NCI-H2081 (cell line): Measurements from ENCODE around the gene TXNRD1.
A peak's percentile ranks its signal among the peaks of the same experiment; 100 is the strongest.
"Not testable (repeated sequence)": the region's sequence is repeated elsewhere in the genome, so short reads cannot be mapped to it uniquely, and the experiment has no call there.

Source experiments
- DNase-seq, 2 experiments: peaks; one replicate each; lab custom pipeline; 2025; lab: John Stamatoyannopoulos, UW

Gene TXNRD1

GRCh38 chr12:104280717-104281458 lies 65.3 kb downstream of the TXNRD1 start:
- no peak for DNase-seq

GRCh38 chr12:104281636-104282035 lies 66.1 kb downstream of the TXNRD1 start:
- DNase-seq = no peak

GRCh38 chr12:104282109-104282508 lies 66.5 kb downstream of the TXNRD1 start:
- no peak for DNase-seq

DNA sequence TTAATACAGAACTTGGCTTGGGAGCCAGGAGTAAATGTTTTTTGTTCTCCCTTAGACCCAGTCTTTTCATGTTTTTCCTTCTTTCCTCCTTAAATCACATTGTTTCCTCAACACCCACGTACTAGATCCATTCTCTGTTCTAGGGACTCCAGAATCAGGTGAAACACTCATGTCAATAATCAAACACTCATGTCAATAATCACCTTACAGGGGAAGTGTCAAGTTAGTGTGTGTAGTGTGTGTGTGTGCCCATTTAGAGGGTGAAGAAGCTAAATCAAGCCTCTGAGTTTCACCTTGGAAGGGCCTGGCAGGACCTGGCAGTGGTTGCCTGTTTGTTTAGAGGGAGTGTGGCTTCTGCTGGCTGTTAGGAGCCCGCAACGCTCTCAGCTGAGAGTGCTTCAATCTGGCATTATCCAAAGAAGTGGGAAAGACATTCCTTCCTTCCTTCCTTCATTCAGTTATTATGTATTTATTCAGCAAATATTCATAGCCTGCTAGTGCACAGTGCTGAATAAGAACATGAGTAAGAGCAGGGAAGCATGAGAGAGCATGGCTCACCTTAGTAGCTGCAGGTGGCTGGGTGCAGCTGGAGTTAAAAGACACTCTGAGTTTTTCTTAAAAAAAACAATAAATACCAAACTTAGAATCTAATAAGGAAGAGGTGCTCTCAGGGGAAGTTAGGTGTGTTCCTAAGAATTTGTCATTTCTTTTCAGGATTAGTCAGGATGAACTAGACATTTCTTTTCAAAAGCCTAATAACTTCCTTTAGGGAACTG lies 70.3 kb downstream of the TXNRD1 start:
- DNase-seq = peak in 1 of 2 experiments; percentile 29

DNA sequence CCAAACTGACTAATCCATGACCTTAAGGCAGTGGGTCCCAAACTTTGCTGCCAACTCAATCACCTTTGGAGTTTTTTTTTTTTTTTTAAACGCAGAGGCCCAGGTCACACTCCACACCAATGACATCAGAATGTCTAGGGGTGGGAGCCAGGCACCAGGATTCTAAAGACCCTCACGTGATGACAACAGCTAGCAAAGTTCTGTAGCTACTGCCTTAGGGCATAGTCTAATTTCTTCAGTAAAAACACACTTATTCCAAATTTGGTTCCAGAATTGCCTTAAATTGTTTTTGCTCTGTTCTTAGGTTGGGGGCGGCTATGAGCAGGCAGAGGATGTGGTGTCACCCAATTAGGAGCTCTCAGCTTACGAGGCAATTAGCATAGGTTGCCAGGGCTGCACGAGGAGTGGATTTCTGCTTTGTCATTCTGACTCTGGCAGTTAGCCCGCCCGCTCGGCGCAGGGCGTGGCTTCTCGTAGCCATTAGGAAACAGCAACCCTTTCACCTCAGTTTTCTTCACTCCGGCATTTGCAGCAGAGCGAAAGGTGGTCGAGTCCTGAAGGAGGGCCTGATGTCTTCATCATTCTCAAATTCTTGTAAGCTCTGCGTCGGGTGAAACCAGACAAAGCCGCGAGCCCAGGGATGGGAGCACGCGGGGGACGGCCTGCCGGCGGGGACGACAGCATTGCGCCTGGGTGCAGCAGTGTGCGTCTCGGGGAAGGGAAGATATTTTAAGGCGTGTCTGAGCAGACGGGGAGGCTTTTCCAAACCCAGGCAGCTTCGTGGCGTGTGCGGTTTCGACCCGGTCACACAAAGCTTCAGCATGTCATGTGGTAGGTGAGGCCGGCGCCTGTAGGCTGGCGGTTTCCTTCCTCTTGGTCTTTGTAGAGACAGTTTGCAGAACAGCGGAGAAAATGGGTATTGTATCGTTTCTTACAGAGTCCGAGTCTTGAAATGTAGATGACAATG lies 71.2 kb downstream of the TXNRD1 start:
- DNase-seq = peak; percentile 94 to 99

DNA sequence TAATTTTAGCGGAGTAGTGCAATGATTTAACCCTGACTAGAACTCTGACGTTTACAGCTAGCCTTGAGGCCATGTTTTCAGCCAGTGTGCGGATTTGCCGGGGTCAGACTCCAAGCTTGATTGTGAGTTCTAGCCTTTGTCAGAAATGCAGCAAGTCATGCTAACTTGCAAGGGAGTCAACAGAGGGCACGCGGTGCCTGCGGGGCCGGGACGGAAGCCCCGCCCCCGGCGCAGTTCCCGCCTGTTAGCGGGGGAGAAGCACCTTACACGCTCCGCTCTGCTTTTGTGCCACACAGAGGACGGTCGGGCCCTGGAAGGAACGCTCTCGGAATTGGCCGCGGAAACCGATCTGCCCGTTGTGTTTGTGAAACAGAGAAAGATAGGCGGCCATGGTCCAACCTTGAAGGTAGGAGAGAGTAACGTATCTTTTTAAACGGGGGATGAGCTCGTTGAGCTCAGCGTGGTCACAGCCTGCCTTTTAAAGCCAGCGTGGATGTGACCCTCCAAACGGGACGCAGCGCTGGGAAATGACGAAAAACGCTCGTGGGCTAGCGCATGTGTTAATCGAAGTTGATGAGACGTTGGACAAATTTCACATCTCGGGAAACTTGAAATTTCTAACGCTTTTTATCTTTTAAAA lies 73.2 kb downstream of the TXNRD1 start:
- peak; percentile 90 to 92 for DNase-seq

- DNase-seq = no peak
Observed at GRCh38 chr12:104290320-104290719, 74.7 kb downstream of the TXNRD1 start.

DNA sequence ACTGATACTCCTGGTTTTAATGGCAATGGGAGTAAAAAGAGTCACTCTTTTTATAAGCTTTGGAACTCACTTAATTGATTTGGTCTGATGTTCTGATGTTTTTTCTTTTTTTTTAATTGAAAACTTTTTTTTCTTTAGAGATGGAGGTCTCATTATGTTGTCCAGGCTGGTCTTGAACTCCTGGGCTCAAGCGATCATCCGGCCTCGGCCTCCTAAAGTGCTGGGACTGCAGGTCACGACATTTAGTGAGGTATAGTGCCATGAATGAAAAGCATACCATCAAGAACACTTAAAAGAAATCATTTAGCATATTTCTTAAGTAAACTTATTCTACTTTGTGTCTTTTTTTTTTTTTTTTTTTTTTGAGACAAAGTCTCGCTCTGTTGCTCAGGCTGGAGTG lies 75.3 kb downstream of the TXNRD1 start:
- DNase-seq = no peak

DNA sequence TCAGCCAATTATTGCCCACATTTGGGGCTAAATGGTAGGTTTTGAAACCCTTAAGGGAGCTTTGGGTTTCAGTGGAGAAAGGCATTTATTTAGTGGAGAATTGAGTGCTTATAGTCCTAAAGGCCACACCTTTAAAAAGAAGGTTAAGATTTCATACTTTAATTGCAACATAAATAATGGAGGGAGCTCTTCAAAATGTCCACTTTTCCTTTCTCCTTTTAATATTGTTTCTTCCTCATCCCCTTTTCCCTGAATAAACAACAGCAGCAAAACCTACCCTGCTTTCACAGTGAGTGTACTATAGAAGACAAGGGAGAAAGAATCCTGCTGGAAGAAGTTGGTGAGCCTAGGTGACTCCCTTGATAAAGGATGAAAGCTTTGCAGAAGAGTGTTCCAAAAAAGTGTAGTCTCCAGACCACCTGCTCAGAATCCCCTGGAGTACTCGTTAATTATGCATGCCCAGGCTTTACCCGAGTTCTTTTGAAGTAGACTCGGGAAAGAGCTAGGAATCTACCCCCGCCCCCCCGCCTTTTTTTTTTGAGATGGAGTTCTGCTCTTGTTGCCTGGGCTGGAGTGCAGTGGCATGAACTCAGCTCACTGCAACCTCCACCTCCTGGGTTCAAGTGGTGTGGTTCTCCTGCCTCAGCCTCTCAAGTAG lies 76.4 kb downstream of the TXNRD1 start:
- DNase-seq = no peak

GRCh38 chr12:104292872-104293794 lies 77.6 kb downstream of the TXNRD1 start:
- DNase-seq = no peak

DNA sequence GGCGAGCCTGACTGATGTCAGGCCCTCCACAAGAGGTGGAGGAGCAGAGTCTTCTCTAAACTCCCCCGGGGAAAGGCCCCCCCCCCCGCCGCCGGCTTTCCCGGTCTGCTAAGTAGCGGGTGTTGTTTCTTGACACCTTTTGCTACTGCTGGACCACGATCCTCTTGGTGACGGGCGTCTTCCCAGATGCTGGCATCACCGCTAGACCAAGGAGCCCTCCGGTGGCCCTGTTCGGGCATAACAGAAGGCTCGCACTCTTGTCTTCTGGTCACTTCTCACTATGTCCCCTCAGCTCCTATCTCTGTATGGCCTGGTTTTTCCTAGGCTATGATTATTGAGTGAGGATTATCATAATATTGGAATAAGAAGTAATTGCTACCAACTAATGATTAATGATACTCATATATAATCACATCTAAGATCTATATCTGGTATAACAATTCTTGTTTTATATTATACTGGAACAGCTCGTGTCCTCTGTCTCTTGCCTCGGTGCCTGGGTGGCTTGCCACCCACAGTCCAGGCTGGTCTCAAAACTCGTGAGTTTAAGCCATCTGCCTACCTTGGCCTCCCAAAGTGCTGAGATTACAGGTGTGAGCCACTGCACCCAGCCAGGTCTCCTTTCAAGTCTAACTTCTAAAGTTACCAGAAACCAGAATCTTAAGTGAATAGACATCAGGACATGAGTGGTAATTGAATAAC lies 78.7 kb downstream of the TXNRD1 start:
- DNase-seq = not testable (repeated sequence)

GRCh38 chr12:104294927-104295668 lies 79.5 kb downstream of the TXNRD1 start:
- no peak for DNase-seq

DNA sequence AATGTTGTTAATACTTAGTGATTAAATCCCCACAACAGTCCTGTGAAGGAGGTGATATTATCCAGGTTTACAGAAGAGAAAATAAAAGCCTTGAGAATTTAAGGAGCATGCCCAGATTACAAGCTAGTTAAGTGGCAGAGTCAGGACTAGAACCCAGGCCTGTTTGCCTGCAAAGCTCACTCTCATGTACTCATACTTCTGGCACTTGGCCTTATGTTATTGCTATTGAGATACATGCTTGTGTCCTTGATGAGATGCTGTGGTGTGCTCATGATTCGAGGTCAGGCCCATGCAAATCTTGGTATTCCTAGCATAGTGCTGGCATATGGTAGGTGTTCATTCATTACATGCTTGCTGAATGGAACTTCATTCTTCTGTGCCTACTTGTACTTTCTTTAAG lies 80.4 kb downstream of the TXNRD1 start:
- DNase-seq = no peak

DNA sequence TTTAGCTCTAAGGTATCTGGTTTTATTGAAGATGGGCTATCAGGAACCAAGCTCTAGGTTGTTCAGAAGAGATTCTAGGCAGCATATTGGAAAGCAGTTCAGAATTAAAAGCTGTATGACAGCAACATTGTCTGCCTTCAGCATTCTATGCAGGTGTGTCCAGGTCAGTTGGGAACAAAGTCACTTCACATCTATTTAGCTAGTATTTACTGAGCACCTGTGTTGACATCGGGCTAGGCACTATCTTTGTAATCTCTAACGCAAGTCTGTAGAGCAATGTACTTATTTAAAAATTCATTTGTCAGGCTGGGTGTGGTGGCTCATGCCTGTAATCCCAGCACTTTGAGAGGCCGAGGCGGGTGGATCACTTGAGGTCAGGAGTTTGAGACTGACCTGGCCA lies 81.1 kb downstream of the TXNRD1 start:
- DNase-seq = no peak

DNA sequence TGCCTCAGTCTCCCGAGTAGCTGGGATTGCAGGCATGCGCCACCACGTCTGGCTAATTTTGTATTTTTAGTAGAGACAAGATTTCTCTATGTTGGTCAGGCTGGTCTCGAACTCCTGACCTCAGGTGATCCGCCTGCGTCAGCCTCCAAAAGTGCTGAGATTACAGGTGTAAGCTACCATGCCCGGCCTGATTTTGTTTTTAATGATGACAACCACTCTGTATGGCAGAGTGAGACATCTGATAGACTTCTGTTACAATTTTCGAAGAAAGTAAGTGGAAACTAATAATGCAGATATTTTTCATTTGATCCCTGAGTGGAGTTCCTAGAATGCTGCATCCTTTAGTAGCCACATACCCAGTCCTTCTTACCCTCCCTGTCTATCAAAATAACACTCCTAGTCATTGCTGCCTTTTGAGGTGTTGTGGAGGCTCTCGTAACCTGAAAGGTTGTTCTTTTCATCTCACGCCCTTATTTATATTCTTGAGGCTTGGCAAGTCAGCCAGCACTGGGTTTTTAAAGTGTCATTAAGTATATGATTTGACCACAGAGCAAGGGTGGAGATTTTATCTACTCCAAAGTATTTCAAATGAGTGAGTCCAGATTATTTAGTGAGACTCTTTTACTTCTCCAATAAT lies 82.0 kb downstream of the TXNRD1 start:
- DNase-seq = no peak

DNA sequence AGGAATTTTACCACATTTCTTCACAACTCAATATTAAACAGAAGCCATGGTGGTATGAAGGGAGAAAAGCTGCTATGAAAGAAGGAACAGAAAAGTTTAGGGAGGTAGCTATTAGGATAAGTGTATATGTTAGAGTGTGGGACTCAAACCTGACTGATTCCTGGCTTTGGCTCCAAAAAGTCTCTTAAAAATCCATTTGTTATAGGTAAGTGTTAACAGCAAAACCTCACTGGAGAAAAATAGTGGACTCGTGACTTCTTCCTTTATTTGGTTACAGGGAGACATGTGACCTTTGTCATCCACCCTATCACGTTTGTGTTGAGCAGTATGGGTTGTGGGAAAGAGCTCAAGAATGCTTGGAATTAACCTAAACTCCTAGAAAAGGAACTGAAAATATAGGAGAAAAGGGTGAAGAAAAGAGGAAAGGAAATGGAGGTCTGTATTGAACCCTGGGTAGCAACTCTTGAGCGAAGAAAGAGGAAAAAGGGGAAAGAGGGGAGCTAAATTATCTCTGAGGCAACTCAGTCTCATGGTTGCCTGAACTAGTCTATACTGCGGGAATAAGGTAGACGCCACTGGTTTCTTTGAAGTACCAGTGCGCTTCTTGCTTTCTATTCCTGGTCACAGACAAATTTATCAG lies 84.4 kb downstream of the TXNRD1 start:
- no peak for DNase-seq

- DNase-seq = no peak
Observed at GRCh38 chr12:104303538-104304151, 88.1 kb downstream of the TXNRD1 start, which contains the start of gene EID3. TSS of gene EID3 (plus strand) at chr12:104303739. CDS start at chr12:104303935, 196 bp downstream.
